ENCODE results near the gene CER1.

- no peak for TF ChIP-seq ZFP3 (CRISPR knock-in tag; IDR thresholded peaks at IDR 0.05)
- no peak for TF ChIP-seq ZNF565 (CRISPR knock-in tag; conservative IDR thresholded peaks at IDR 0.05; ENCODE audit: low read depth)
- TF ChIP-seq ISL1 (CRISPR knock-in tag; IDR thresholded peaks at IDR 0.05) = no peak
- no peak for TF ChIP-seq PATZ1 (CRISPR knock-in tag; IDR thresholded peaks at IDR 0.05; ENCODE audit: borderline replicate concordance)
- TF ChIP-seq RARB (CRISPR knock-in tag; IDR thresholded peaks at IDR 0.05) = no peak
Measured at GRCh38 chr9:14770592-14770991, 48.1 kb upstream of the CER1 start.
